ENCODE measurements around the gene IL1RAPL2.
"Not testable (repeated sequence)": the region's sequence is repeated elsewhere in the genome, so short reads cannot be mapped to it uniquely, and the experiment has no call there.

Gene IL1RAPL2

DNA sequence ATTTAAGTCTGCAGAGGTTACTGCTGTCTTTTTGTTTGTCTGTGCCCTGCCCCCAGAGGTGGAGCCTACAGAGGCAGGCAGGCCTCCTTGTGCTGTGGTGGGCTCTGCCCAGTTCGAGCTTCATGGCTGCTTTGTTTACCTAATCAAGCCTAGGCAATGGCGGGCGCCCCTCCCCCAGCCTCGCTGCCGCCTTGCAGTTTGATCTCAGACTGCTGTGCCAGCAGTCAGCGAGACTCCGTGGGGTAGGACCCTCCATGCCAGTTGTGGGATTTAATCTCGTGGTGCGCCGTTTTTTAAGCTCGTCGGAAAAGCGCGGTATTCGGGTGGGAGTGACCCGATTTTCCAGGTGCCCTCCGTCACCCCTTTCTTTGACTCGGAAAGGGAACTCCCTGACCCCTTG lies 111.5 kb downstream of the IL1RAPL2 start:
- DNase-seq: not testable (repeated sequence)

DNA sequence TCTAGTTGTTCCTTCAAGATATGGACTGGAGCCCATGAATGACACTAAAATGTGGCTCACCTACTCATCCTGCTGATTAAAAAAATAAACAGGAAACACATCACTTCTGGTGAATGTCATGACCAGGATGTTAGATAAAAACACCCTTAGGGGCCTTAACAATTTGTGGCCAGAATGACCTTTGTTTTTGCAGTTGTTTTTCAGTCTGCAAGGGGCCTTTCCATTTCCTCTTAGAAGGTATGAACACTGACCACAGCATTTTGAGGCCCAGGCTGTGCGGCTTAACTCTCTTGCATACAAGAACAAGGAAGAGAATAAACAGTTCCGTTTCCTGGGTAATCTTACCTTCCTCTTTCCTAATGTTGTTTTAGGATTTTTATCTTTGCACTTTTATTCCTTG lies 113.2 kb downstream of the IL1RAPL2 start:
- no peak for DNase-seq

DNA sequence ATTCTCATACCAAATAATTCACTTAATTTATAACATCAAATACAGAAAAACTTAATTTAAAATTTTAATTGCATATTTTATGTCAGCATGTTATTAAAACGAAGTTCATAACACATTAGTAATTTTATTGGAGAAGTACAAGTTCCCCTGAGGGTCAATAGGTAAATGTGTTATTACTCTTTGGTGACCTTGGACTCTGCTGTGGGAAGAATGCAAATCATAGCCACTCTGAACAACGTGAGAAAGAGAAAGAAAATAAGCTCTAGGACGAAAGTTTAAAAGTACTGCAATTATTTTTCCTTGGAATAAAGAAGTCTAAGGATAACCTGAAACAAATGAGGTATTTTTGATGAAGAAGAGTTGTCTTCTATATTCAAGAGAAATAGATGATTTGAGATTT lies 115.2 kb downstream of the IL1RAPL2 start:
- no peak for DNase-seq

DNA sequence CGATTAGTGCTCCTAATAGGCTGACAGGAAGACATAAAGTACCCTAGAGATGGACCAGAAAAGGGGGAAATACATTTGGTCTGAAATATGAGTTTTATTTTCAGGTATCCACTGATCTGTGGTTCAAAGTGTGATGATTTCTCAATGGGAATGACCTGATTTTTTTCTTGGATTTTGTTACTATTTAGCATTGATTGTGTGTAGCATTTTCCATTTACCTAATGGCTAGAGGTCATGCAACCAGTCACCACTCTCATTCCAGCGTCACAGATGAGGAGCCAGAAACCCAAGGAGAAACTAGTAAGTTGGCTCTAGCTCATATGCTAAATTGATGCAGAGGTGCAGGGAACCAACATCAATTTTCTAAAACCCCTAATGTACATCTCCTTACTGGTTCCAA lies 118.1 kb downstream of the IL1RAPL2 start:
- no peak for DNase-seq

DNA sequence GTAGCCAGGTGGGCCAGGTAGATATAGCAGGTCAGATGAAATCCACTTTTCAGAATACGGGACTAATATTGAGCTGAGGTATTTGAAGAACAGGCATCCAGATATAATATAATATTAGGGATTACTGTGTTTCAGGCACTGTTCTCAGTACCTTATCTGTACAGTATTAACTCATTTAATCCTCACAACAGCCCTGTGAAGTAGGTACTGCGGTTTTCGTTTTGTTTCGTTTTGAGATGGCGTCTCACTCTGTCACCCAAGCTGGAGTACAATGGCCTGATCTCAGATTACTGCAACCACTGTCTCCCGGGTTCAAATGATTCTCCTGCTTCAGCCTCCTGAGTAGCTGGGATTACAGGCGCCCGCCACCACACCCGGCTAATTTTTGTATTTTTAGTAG lies 129.6 kb downstream of the IL1RAPL2 start:
- no peak for DNase-seq

DNA sequence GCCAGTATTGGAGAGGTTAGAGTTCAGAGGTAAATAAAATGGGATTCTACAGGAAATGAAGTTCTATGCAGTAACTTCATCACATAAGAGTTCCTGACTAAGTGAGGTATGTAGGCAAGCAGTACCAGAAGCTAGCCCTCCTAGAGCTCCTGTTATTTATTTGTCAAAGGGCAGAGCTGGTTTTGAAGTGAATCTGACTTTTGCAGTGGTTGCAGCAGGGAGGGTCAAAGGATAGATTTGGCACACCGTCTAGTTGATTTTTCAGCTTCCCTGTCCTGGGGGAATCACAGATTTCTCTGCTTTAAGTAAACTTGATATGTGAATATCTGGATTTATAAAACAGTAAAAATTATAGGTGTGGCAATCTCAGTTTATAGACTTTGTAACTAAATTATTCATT lies 130.7 kb downstream of the IL1RAPL2 start:
- DNase-seq: no peak

DNA sequence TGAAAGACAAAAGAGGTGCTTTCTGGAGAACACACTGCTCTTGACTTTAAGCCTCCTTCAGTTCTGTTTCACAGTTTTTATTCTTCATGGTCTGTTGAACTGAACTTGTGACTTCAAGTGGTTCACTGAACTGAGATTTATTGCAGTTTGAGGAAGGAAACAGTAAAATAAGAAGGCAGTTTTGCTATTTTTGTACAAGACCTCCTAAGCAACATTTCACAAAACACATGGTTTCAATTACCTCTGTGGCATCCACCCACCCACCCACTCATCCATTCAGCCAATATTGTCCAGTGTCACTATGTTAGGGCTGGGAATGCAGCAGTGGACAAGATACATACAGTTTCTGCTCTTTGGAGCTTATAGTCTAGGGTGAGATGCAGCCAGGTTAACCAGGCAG lies 131.3 kb downstream of the IL1RAPL2 start:
- no peak for DNase-seq

DNA sequence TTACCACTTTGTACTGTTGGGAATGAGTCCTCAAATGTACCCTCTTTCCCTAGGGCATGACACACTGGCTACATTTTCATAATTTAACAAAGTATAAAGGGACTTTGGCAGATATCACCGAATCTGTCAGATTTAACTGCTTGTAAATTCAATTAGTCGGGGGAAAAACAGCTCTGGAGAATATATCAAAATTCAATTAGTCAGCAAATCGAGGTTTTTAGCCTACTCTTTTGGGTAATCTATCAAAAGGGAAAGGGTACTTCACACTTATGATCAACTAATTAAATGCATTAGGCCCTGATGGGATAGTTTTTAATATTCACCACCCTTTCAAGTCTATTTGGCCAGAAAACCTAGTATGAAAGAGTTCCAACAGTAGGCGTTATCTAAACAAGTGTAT lies 141.0 kb downstream of the IL1RAPL2 start:
- no peak for DNase-seq

DNA sequence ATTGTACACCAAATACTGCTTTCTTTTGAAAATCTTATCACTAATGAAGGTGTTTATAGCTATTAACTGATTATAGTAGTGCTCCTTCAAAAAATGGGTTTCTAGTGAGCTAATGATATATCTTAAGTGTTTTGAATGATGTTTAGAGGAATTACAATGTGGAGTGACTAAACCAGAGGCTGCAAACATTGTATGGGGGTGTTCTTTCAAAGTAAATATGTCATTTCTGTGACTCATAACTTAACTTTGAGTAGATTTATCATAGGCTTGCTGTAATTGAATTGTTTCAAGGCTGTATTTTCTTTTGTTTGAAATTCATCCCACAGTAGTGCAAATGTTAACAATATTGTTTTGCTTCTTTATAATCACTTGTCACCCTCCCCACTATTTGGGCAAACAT lies 141.6 kb downstream of the IL1RAPL2 start:
- no peak for DNase-seq

DNA sequence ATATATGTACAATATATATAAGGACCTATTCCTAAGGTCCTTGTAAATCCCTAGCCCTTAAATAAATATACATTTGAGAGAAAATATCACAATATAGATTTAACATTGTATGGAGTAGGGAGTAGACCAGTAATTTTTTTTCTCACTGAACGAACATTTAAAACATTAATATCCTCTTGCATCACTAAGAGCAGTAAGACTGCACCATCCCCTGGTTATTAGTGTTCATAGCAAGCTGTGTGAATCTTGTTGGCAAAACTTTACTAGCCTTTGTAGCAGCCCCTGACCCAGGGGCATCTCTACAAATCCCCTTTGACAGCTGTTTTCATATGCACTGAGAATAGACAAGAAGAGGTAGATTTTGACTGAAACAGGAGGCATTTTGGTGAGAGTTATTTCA lies 146.5 kb downstream of the IL1RAPL2 start:
- no peak for DNase-seq

DNA sequence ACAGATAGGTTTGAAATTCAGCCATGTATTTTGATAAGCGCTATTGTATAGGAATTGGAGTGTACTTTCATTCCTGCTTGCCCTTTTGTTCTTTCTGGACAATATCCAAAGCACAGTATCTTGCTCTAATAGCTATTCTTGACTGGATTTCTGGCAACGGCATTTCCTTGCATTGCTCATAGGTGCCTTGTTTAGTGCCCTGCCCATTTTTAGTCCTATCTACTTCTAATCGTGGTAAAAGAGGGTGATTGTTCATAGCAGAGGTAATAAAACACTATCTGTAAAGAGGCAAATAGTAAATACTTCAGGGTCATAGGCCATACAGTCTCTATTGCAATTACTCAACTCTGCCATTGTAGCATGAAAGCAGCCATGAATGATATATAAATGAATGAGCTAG lies 155.9 kb downstream of the IL1RAPL2 start:
- DNase-seq: no peak

DNA sequence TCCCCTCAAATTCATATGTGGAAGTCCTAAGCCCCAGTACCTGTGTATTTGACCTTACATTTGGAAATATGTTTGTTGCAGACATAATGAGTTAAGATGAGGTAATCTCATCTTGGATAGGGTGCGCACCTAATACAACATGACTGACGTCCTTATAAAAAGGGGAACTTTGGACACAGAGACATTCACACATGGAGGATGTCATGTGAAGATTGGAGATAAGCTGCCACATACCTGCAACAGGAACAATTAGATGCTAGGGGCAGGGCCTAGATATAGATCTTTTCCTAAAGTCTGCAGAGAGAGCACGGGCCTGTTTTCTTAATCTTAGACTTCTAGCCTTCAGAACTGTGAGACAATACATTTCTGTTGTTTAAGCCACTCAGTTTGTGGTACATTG lies 162.5 kb downstream of the IL1RAPL2 start:
- no peak for DNase-seq

DNA sequence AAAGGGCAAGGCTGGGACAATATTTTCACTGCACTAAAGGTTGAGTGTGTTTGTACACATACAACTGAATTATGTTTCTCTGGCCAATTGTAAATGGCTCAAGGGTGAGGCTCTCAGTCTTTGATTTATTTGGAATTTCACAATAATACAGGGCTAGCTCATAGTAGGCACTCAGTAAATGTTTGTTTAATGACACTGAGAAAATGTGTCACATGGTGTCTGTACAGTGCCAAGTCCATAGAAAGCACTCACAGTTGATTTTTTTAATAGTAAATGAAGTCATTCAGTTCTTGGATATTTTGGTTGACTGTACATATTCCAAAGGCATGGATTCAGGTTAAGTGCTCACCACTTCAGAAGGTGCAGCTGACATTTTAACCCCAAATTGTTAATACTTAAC lies 176.4 kb downstream of the IL1RAPL2 start:
- no peak for DNase-seq

DNA sequence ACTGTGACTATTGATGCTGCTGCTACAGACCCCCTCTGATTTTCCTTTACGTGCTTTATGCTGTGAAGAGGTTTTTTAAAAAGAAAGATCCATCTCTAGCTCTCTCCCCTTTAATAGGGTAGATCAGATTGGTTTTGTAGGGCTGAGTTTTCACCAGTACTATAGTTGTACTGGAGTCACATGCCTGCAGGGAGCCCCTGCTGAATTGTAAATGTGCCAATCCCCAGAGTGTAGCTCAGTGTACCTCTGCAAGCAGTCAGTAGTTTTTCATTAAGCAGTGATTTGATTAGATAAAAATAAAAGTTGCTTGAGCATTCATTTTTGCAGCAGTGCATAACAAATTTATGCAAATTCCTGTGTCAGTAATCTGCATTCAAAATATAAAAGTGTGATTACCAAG lies 179.2 kb downstream of the IL1RAPL2 start:
- DNase-seq: no peak

DNA sequence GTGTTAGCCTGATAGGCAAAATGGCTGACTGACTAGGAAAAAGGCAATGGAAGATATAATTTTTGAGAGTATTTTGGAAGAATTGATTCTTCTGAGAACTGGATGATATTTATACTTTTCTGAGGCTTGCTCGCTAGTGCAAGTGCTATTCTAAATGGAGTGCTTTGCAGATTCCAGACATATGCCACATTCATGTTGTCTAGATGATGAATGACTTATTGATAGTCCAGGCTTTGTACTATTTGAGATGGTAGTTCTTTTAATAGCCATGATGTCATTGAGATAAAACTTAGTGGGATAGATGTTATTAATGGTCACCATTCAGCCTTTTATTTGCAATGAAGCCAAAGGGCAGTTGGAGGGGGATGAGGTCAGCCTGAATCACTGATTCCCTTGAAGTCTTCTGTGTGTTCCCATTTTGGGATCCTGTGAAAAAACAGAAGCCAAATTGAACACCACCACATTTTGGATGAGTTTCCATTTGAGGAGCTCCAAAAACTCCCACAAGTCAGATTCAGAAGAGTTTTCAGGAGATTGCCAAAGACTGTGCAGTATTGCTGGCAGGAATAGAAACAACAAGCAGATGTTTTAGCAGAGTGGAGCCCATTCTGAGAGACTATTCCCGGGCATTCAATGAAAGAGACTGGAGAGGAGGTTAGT lies 184.1 kb downstream of the IL1RAPL2 start:
- DNase-seq: no peak

DNA sequence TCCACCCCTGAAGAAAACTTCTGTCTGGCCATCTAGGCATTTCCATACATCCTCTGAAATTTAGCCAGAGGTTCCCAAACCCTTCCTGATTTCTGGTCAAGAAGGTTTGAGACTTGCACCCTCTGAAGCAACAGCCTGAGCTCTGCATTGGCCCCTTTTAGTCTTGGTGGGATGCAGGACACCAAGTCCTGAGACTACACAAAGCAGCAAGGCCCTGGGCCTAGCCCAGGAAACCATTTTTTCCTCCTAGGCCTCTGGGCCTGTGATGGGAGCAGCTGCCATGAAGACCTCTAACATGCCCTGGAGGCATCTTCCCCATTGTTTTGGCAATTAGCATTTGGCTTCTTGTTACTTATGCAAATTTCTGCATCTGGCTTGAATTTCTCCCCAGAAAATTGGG lies 196.6 kb downstream of the IL1RAPL2 start:
- no peak for DNase-seq

DNA sequence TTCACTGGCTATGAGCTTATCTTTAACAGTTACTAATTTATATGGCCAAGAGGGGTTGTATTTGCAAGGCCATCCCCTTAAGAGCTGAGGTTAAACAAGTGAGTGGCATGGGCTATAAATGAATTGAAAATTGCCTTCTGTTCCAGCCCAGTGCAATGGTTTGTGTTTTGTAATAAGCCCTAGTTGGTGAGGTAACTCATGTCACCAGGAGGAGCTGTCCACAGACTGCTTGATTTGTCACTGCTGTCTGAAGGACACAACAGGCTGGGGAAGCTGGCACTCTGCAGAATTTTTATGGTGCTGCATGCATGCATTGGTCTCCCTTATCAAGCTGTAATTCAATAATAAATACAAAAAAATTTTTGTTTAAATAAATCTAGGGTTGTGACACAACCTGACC lies 223.8 kb downstream of the IL1RAPL2 start:
- DNase-seq: no peak

DNA sequence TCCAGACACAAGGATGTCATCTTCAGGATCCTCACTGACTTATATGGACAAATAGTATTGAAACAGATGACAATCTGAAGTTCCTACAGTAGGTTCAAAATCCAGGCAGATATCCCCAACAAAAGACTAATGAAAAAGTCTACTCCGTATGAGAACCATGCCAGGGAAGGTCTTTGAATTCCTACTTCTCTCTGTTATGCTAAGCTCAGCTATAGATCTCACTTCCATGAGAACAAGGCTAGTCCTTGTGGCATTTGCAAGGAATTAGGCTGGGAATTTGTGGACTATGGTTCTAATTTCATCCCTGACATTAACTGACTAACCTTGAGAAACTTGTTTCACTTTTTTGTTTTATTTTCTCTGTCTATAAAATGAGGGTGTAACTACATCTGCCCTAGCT lies 229.8 kb downstream of the IL1RAPL2 start:
- DNase-seq: no peak

DNA sequence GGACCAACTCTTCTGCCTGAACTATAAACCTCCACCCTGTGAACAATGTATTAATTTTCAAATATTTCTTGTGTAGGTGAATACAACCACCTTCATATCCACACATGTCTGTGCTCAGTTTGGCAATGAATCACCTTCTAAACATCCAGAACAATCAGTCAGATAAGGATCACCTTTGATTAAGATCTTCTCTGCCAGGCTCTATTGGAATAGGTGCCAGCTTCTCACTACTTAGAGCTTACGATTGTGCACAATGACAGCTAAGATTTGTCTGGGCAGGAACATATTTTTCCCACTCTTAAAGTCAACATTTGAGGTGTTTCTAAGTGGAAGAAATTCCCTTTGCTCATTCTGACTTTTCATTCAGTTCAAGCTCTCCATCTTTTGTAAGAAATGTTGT lies 237.2 kb downstream of the IL1RAPL2 start:
- no peak for DNase-seq

DNA sequence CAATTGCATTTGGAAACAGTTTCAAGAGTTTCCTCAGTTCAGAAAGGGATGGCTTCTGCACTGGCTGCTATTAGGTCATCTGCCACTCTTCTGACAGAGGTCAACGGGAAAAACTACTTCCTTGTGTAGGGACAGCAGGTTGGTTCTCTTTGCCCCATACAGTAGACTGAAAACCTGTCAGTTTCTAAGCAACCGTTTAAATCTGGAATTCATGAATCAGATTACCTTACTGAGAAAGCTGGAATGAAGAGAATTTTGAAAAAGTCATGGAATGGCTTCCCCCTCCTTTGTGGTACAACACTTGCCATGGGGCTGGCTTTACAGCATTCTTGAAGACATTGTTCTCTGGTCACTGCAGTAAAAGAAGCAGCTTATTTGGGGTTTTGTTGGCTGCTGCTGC lies 240.3 kb downstream of the IL1RAPL2 start:
- DNase-seq: no peak

DNA sequence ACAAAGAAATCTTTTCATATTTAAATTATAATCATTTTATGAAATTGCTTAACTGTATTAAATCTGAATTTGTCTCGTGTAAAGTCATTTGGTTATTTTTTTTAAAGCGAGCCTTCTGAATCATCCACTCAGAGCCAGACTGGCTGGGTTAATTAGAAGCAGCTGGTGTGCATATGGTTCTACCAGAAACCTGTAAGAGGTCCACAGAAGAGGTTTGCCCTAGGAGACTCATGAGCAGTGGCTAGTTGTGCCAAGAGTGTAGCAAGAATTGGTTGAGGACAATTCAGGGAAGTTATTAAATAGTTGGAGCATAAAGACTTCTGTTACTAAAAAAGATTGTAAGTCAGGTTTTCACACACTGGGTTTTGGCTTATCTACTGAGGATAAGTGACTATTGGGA lies 267.4 kb downstream of the IL1RAPL2 start:
- DNase-seq: no peak

DNA sequence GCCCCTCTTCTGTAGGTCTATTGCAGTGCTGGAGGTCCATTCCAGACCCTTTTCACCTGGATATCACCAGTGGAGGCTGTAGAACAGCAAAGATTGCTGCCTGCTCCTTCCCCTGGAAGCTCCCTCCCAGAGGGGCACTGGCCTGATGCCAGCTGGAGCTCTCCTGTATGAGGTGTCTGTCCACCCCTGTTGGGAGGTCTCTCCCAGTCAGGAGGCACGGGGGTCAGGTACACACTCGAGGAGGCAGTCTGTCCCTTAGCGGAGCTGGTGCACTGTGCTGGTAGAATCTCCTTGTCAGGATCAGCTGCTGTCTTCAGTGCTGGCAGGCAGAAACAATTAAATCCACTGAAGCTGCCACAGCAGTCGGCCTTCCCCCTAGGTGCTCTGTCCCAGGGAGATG lies 276.6 kb downstream of the IL1RAPL2 start:
- no peak for DNase-seq

DNA sequence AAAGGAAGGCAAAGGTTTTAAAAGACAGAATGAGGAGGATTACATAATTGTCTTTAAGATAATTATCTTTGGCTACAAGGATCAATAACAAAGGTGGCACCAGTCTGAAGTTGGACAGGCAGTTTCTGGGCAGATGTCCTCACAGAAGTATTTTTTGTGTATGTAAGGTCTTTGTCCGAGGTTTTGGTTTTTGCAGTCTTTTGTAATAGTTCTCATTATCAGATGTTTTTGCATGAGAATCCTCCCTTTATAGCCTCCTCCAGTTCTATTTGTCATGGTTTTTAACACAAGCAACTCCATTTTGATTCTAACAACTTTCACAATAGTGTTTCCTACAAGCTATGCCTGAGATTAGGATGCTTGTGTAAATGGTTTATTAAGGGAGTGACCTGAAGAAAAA lies 286.2 kb downstream of the IL1RAPL2 start:
- no peak for DNase-seq

DNA sequence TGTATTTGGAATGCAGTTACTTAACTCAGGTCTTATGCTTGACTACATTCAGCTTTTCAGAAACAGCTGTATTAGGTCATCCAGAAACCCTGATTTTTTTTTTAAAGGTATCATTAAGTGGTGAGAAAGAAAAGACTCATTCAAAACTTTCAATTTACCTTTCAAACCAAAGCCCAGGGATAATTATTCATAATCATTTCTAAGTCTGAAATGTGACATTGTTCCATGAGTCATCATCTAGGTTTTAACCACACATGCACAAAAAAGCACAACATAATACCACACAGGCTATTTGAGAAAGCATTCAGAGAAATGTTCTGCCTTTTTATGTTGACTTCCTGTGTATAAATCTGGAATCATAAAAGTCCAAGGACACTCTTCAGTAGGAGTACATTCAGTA lies 288.2 kb downstream of the IL1RAPL2 start:
- DNase-seq: no peak

DNA sequence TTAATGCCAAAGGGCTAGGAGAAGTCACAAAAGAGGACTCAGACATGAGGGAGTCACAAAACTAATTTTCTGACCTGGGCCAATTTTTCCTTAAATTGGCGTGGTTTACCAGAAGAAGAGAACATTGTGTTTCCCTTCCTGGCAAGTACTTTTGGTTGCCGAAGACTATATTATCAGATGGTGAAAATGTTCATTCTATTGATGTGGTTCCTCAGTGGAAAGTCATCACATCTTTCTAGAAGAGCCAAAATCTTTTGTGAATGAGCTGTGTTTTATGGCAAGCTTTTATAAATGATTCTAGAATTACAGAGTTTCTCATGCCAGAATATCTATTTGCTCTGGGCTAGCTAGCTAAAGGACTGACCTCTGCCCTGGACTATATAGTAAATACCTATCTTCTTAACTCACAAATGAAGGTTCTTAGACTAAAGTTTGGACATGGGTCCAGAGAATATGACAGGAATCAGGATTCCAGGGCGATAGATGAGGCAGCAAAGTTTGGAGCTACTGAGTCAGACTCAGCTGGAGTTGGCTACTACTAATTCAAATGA lies 288.9 kb downstream of the IL1RAPL2 start:
- no peak for DNase-seq

DNA sequence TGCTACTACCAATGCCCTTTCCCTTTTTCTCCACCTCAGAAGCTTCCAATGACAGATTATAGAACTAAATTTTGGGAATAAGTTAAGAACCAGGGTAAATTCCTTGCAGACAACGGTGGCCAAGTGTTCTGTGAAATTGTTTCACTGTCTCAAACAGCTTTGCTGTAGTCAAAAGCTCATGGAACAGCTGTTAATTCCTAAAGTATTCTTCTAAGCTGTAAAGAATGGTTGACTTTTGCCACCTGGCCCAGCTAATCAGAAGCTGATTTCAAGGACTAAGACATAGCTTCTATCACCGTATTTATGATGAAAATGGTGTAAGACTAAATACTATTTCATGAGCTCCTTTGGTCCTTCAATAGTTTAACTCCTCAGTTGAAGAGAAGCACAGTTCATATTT lies 297.5 kb downstream of the IL1RAPL2 start:
- DNase-seq: no peak
